Astrocyte (in vitro differentiated cells and primary cell): Measurements from ENCODE around the gene TMEM30A. TPM values are rescaled to one million over a fixed set of nuclear protein-coding genes. Genes with fewer than 3 reads are reported as not detected.

Experiments used
- DNase-seq: peaks from one replicate; pipeline ENCODE4 v3.0.0-alpha.2; 2010; ENCODE audit warnings: low read depth
- FAIRE-seq: peaks from 2 replicates; lab custom pipeline; 2011; peaks lifted over from hg19 to GRCh38; lab: Jason Lieb, UNC
- H2AFZ ChIP-seq: 2 replicates; pipeline ENCODE4 v1.6.0; 2012; ENCODE audit warnings: low read depth, low read length, inconsistent platforms
- H3K27ac ChIP-seq: 2 replicates; pipeline ENCODE4 v1.5.1; 2011; ENCODE audit warnings: low read depth, low read length, inconsistent platforms
- H3K27me3 ChIP-seq: 2 replicates; pipeline ENCODE4 v1.6.0; 2011; ENCODE audit warnings: low read length, inconsistent platforms; ENCODE audit not compliant: insufficient read depth
- H3K36me3 ChIP-seq: 2 replicates; pipeline ENCODE4 v1.5.1; 2011; ENCODE audit warnings: low read length, inconsistent platforms; ENCODE audit not compliant: insufficient read depth
- H3K4me1 ChIP-seq: 2 replicates; pipeline ENCODE4 v1.5.1; 2011; ENCODE audit warnings: low read length, inconsistent platforms; ENCODE audit not compliant: insufficient read depth
- H3K4me2 ChIP-seq: 2 replicates; pipeline ENCODE4 v1.6.0; 2012; ENCODE audit warnings: low read length, inconsistent platforms
- H3K4me3 ChIP-seq: 2 replicates; pipeline ENCODE4 v1.5.1; 2011; ENCODE audit warnings: low read depth, mild to moderate bottlenecking, low read length, inconsistent platforms; ENCODE audit not compliant: insufficient read depth
- H3K79me2 ChIP-seq: 2 replicates; pipeline ENCODE4 v1.6.0; 2012; ENCODE audit warnings: mild to moderate bottlenecking, low read length, inconsistent platforms; ENCODE audit not compliant: insufficient read depth
- H3K9ac ChIP-seq: 2 replicates; pipeline ENCODE4 v1.6.0; 2012; ENCODE audit warnings: mild to moderate bottlenecking, low read length, inconsistent platforms
- H3K9me3 ChIP-seq: 2 replicates; pipeline ENCODE4 v1.5.1; 2012; ENCODE audit warnings: low read depth, mild to moderate bottlenecking, low read length, inconsistent platforms; ENCODE audit not compliant: insufficient read depth
- H4K20me1 ChIP-seq: 2 replicates; pipeline ENCODE4 v1.6.0; 2012; ENCODE audit warnings: low read length, inconsistent platforms; ENCODE audit not compliant: insufficient read depth
- H3K27ac Mint-ChIP-seq: one replicate; pipeline ENCODE4 v1.8.0; 2021; ENCODE audit warnings: mild to moderate bottlenecking, mixed read lengths; ENCODE audit not compliant: unreplicated experiment
- H3K27me3 Mint-ChIP-seq: one replicate; pipeline ENCODE4 v1.8.0; 2021; ENCODE audit warnings: low read depth, mixed read lengths; ENCODE audit not compliant: unreplicated experiment
- H3K36me3 Mint-ChIP-seq: one replicate; pipeline ENCODE4 v1.8.0; 2021; ENCODE audit warnings: low read depth, mixed read lengths; ENCODE audit not compliant: unreplicated experiment
- H3K4me1 Mint-ChIP-seq: one replicate; pipeline ENCODE4 v1.8.0; 2021; ENCODE audit warnings: low read depth, mixed read lengths; ENCODE audit not compliant: unreplicated experiment
- H3K4me3 Mint-ChIP-seq: one replicate; pipeline ENCODE4 v1.8.0; 2021; ENCODE audit warnings: mild to moderate bottlenecking, moderate library complexity, mixed read lengths; ENCODE audit not compliant: unreplicated experiment
- H3K9me3 Mint-ChIP-seq: one replicate; pipeline ENCODE4 v1.8.0; 2021; ENCODE audit warnings: mild to moderate bottlenecking, mixed read lengths; ENCODE audit not compliant: unreplicated experiment
- EZH2 ChIP-seq: IDR thresholded peaks from 2 replicates; pipeline ENCODE4 v1.6.1; 2012; ENCODE audit warnings: mild to moderate bottlenecking, low read length, inconsistent platforms; ENCODE audit not compliant: insufficient read depth
- total RNA-seq: library from RNA; stranded (reverse); gene quantifications from 2 replicates; pipeline ENCODE4 v1.2.1, GENCODE V29; 2021
- TF ChIP-seq, protein P1 (sequence below): IDR thresholded peaks from 2 replicates; pipeline ENCODE4 v1.5.1; 2011; ENCODE audit warnings: low read depth, mild to moderate bottlenecking, inconsistent platforms, low read length, moderate library complexity; ENCODE audit not compliant: insufficient read depth

TMEM30A gene
- total RNA-seq, 1 donor from 2014 or later: 166 TPM

DNA sequence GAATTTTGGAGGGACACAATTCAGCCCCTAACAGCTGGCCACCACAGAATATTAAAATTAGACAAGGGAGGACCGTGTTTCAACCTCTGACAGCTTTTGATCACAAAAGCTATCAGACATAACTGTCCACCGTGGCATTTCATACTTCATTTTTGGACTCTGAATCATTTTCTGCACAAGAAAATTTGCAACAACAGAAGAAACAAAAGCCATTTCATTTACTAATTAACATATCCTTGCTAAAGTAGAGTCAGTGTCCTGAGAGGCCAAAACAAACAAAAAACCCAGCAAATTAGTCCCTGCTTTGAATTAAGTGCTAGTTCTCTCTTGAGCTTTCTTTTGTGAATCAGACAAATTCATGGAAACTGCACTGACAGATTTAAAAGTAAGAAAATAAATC lies 61.2 kb downstream of the TMEM30A start:
- H3K9me3 ChIP-seq: no peaks in the 10 kb centered on the region
- H3K27me3 ChIP-seq: no peaks in the 10 kb centered on the region
- no peaks in the 10 kb centered on the region for H3K27me3 Mint-ChIP-seq
- H3K27ac ChIP-seq: no peak overlapping the region
- no peak for TF ChIP-seq EZH2
- TF ChIP-seq, protein P1, sequence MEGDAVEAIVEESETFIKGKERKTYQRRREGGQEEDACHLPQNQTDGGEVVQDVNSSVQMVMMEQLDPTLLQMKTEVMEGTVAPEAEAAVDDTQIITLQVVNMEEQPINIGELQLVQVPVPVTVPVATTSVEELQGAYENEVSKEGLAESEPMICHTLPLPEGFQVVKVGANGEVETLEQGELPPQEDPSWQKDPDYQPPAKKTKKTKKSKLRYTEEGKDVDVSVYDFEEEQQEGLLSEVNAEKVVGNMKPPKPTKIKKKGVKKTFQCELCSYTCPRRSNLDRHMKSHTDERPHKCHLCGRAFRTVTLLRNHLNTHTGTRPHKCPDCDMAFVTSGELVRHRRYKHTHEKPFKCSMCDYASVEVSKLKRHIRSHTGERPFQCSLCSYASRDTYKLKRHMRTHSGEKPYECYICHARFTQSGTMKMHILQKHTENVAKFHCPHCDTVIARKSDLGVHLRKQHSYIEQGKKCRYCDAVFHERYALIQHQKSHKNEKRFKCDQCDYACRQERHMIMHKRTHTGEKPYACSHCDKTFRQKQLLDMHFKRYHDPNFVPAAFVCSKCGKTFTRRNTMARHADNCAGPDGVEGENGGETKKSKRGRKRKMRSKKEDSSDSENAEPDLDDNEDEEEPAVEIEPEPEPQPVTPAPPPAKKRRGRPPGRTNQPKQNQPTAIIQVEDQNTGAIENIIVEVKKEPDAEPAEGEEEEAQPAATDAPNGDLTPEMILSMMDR: no peak
- no peak overlapping the region for H2AFZ ChIP-seq
- no peak overlapping the region for H3K4me2 ChIP-seq
- peaks cover 2% of the 10 kb centered on the region for H3K9me3 Mint-ChIP-seq
- H3K36me3 ChIP-seq: no peaks in the 10 kb centered on the region
- no peaks in the 10 kb centered on the region for H4K20me1 ChIP-seq
- H3K4me3 ChIP-seq: no peak overlapping the region
- no peak overlapping the region for H3K9ac ChIP-seq
- H3K4me1 Mint-ChIP-seq: peaks cover 8% of the 10 kb centered on the region
- peaks cover 7% of the 10 kb centered on the region for H3K4me1 ChIP-seq
- no peaks in the 10 kb centered on the region for H3K79me2 ChIP-seq
- no peak overlapping the region for H3K4me3 Mint-ChIP-seq
- no peaks in the 10 kb centered on the region for H3K36me3 Mint-ChIP-seq
- H3K27ac Mint-ChIP-seq: no peak overlapping the region
- DNase-seq (no peak), FAIRE-seq (no peak)

DNA sequence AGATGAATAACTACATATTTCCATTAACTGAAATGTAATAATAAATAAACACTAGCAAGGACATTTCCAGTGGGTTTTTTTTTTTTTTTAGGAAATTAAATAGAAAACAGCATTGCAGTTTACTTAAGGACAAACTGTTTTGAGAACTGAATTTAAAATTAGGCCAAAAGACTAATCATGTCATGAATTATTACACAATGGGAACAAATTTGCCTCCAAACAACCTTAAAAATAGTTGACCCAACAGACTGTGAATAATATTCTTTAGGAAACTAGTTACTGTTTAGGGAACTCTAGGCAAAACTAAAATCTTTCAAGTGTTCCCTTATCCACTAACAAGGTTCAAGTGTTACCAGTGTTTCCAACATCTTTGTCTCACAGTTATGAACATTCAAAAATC lies 62.3 kb downstream of the TMEM30A start:
- Mint-ChIP-seq H3K36me3 (no peaks in the 10 kb centered on the region), H3K27me3 (no peaks in the 10 kb centered on the region), H3K4me1 (peaks cover 13% of the 10 kb centered on the region), H3K4me3 (no peak overlapping the region), H3K9me3 (peaks cover under 1% of the 10 kb centered on the region), H3K27ac (no peak overlapping the region)
- no peak for TF ChIP-seq EZH2
- TF ChIP-seq, protein P1: no peak
- Histone ChIP-seq H3K9ac (no peak overlapping the region), H3K4me1 (peaks cover 7% of the 10 kb centered on the region), H4K20me1 (no peaks in the 10 kb centered on the region), H3K4me2 (no peak overlapping the region), H3K4me3 (no peak overlapping the region), H3K27ac (no peak overlapping the region), H3K79me2 (no peaks in the 10 kb centered on the region), H3K9me3 (no peaks in the 10 kb centered on the region), H3K27me3 (no peaks in the 10 kb centered on the region), H3K36me3 (no peaks in the 10 kb centered on the region), H2AFZ (no peak overlapping the region)
- no peak for DNase-seq
- no peak for FAIRE-seq

DNA sequence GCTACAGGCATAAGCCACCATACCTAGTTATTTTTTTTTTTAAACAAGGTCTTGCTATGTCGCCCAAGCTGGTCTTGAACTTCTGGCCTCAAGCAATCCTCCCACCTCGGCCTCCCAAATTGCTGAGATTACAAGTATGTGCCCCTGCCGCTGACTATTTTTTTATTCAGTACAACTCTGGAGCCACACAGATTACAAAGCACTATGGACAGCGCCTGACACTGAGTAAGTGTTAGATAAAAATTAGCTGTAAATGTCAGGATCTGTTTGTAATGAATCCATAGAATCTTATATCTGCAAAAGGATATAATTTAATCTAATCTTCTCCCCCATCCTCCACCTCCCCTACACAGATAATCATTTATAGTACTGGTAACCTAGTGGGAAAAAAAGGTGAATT lies 63.5 kb downstream of the TMEM30A start:
- FAIRE-seq (no peak), DNase-seq (no peak)
- Histone ChIP-seq H3K4me1 (peaks cover 14% of the 10 kb centered on the region), H3K27me3 (no peaks in the 10 kb centered on the region), H3K9me3 (no peaks in the 10 kb centered on the region), H3K36me3 (no peaks in the 10 kb centered on the region), H3K4me3 (no peak overlapping the region), H3K79me2 (no peaks in the 10 kb centered on the region), H2AFZ (no peak overlapping the region), H3K4me2 (no peak overlapping the region), H4K20me1 (no peaks in the 10 kb centered on the region), H3K9ac (no peak overlapping the region), H3K27ac (no peak overlapping the region)
- no peak overlapping the region for H3K27ac Mint-ChIP-seq
- peaks cover 15% of the 10 kb centered on the region for H3K4me1 Mint-ChIP-seq
- no peaks in the 10 kb centered on the region for H3K27me3 Mint-ChIP-seq
- H3K36me3 Mint-ChIP-seq: no peaks in the 10 kb centered on the region
- TF ChIP-seq, protein P1: no peak
- no peak for TF ChIP-seq EZH2
- H3K4me3 Mint-ChIP-seq: no peak overlapping the region
- H3K9me3 Mint-ChIP-seq: no peaks in the 10 kb centered on the region
